Body of pancreas (tissue), 4 donors: ENCODE data around the gene NECAP2.
"Not testable (repeated sequence)": the region's sequence is repeated elsewhere in the genome, so short reads cannot be mapped to it uniquely, and the experiment has no call there.

Experiments
- CTCF ChIP-seq, 7 experiments: fragments of 450-650 bp in 4 of 7; fragments of 200-600 bp in 3 of 7; sonication (generic) in 3 of 7; IDR thresholded peaks; one replicate each; pipeline ENCODE4 v1.5.1; 2016 to 2019; ENCODE audit warnings: antibody characterized with exemption in 7 of 7
- POLR2A ChIP-seq, 3 donors: fragments of 450-650 bp; IDR thresholded peaks; one replicate each; pipeline ENCODE4 v1.6.1; 2016; ENCODE audit warnings: antibody characterized with exemption in 3 of 3, mild to moderate bottlenecking in 2 of 3

DNA sequence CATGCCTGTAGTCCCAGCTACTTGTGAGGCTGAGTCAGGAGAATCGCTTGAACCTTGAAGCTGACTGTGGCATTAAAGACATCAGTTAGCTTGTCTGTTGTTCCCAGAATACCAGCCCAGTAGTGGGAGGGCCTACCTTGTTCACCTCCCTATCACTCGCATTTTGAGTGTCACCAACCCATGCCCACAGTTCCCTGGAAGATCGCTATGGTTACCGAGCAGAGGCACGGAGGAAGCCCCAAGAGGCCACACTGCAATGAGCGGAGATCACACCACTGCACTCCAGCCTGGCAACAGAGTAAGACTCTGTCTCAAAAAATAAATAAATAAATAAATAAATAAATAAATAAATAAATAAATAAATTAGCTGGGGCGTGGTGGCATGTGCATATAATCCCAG, 52.4 kb downstream of the NECAP2 start:
- TF ChIP-seq CTCF, POLR2A (IDR thresholded peaks at IDR 0.05): not testable (repeated sequence)
